GM10847 (cell line): ENCODE results near the gene SAPCD2.

ENCODE experiments used
- POLR2A ChIP-seq: IDR thresholded peaks from 2 replicates; pipeline ENCODE4 v1.6.1; 2011; ENCODE audit not compliant: insufficient read length; ENCODE audit errors: extremely low read depth

SAPCD2 gene

DNA sequence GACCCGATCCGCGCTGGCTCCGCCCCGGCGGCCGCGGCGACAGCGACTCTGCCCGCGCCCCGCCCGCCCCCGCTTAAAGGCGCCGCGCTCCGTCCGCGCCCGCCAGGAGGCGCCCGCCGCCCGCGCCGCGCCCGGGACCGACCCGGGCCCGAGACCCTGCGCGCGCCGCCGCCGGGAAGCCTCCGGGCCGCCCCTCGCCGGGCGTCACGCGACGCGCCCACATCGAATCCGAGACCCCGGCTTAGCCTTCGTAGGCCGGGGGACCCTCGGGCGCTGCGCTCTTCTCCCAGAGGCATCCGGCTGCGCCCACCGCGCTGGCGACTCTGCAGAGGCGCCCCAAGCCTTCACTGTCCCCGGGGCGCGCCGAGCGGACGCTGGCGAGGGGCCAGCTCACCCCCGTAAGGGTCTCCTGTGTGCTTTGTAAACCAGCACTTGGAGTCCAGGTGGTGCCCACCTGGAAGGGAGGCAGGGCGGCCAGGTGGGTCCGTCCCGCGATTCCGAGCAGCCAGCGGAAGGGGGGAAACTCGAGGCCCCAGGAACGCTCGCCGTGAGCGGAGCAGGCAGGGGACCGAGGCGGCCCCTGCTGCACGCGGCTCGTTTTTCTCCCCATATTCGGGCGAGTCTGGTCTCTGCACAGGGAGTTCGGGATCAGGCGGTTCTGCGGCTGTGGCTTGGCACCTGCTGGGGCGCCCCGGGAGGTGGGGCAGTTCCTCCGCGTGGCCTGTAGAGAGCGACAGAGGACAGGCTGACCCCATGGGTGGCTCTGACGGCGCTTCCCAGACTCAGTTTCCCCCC is 41.9 kb downstream of the SAPCD2 start:
- no peak for TF ChIP-seq POLR2A

DNA sequence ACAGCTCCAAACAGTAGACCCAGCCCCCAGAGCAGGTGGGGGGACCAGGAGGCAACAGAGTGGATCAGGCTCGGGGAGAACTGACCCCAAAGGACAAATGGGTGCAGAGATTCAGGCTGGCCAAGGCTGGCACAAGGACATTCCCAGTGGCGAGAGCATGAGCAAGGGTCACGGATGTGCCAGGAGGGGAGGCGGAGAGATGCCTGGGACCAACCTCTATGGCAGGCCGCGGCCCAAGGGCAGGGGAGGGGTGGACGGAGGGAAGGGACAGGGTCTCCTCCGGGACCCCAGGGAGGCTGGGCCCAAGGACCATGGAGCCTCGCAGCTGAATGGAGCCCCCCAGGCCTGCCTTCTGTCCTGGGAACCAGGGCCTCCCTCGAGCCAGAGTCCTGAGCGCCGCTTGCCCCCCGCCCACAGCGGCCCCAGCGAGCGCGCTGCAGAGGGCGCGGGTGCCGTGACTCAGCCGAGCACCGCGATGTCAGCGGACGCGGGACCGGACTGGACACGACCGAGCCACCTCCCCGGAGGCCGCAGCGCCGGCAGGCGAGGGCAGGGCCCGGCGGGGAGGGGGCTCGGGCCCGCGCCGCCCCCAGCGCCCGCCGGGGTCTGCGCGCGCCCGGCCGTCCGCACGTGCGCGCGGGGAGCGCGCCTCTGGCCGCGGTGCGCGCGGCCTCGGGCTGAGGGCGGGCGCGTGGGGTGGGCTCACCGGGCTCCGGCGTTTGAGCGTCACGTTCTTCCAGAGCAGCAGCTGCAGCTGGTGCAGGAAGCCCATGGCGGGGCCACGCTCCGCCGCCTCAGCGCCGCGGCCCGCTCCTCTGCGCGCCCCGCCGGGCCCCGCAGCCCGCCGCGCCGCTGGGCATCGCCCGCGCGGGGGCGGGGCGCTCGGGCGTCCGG is 42.7 kb downstream of the SAPCD2 start, which contains the start of gene ABCA2:
TSS of gene ABCA2 (minus strand) at position 869 of the 894 bp plus-strand sequence. CDS start at position 772, 97 bp downstream.
- no peak for TF ChIP-seq POLR2A

DNA sequence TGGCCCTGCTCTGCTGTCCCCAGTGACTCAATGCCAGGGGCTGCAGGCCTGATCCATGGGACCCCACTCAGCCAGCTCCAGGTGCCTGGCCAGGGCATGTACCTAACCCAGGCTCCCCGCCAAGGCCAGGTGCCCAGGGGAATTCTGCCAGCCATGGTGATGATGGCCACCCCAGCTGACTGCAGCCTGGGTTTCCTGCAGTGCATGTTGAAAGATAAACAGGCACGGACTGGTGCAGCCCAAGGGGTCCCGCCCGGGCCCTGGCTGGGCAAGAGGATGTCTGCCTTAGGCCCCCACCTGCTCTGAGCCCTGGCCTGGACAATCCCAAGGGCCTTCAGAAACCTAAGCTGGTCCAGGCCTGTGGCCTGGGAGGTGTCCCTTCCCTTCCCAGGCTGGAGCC is 43.5 kb downstream of the SAPCD2 start:
- TF ChIP-seq POLR2A = no peak

DNA sequence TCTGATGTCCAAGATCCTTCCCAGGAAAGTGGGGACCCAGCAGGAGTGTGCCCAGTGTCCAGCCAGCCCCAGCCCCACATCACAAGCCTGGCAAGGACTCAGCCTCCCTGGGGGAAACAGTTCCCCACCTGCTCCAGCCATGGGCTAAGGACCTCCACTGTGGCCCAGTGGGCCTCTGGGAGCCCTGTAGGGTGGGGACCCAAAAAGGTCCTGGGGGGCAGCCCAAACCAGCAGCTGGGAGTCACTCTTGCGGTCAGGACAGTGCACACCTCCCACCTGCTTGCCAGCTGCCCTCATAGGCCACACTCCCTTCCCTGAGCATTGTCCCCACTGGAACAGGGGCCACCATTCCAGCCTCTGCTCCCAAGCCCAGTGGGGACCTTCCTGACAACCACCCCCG is 44.0 kb downstream of the SAPCD2 start:
- no peak for TF ChIP-seq POLR2A

DNA sequence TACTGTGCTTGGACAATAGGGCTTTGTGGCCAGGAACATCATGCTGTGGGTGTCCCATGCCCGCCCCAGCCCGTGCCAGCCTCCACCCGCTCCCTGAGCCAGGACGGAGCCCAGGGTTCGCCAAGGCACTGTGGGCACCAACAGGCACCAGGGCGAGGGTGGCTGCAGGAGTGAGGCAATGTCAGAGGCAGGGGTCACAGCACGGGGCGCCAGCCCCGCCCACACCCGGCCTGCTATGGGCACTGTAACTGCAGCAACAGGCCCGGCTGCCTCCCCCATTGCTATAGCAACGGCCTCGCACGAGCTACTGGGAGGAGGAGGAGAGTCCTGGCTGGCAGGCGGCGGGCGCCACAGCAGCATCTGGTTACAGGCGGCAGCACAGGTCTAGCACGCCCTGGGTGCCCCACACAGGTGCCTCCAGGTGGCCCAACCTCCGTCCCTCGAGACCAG is 44.8 kb downstream of the SAPCD2 start:
- no peak for TF ChIP-seq POLR2A

DNA sequence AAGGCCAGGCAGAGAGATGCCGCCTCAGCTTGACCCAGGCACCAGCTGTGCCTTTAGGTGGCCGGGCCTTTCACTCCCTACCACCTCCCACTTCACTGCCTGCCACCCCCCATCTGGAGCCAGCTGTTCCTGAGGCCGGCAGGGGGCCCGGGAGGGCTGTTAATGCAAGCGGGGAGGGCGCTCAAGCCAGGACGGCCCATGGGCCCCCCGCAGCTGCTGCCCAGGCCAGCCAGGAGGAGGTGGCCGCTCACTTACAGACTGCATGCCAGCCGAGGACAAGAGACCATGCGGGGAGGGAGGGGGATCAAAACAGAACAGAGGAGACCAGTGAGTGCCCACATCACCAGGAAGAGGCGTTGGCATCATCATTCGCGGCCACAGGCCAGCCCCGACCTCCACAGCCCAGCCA is 46.8 kb downstream of the SAPCD2 start:
- no peak for TF ChIP-seq POLR2A

DNA sequence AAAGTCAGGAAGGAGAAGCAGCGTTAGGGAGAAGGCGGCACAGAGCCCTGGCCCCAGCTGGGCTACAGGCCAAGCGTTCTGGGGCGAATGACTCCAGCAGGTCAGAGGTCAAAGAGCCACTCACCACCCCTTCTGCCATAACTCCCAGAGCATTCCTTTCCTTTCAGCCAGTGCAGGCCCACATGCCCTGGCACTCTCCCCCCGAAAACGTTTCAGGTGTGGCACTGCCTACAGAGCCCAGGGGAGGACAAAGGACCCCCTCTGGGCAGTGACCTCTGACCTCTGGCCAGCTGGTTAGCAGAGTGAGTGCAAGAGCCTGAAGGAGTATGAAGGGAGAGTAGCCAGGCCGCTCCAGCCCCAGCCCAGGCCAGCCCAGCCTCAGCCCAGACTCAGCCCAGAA is 47.2 kb downstream of the SAPCD2 start:
- no peak for TF ChIP-seq POLR2A

DNA sequence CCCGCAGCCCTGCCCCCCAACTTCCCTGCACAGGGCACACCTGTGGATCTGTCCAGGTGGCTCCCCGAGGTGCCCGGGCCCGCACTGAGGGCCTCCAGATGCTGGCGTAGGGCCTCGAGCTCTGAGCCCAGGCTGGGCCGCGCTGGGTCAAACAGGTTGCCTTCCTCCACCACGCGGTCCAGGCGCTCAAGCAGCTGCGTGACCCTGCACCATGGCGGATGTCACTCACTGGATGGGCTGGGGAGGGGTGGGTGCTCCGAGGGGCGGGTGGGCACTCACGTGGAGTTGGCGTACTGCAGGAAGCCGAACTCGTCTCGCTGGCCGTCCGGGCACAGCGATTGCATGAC is 47.7 kb downstream of the SAPCD2 start:
- no peak for TF ChIP-seq POLR2A

DNA sequence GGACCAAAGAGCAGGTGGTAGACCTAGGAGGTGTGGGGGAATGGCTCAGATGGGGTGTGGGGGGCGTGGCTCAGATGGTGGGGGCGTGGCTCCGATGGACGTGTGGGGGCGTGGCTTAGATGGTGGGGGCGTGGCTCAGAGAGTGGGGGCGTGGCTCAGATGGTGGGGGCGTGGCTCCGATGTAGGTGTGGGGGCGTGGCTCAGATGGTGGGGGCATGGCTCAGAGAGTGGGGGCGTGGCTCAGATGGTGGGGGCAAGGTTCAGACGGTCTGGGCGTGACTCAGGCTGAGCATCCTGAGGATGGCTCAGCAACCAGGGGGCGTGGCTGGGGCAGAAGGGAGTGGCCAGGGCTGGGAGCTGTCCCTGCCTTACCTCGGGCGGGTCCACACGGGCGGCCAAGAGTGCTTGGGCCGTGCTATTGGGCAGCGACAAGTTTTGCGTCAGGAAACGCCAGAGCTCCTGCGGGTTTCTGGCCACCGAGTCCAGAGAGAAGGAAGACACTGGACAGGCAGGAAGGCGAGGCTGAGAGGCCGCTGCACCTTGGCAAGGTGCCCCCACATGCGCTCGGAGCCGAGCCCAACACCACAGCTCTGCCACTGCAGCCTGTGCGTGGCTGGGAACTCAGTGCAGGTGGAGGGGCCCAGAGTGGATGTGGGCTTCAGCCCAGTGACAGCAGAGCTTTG is 48.2 kb downstream of the SAPCD2 start:
- TF ChIP-seq POLR2A = no peak

DNA sequence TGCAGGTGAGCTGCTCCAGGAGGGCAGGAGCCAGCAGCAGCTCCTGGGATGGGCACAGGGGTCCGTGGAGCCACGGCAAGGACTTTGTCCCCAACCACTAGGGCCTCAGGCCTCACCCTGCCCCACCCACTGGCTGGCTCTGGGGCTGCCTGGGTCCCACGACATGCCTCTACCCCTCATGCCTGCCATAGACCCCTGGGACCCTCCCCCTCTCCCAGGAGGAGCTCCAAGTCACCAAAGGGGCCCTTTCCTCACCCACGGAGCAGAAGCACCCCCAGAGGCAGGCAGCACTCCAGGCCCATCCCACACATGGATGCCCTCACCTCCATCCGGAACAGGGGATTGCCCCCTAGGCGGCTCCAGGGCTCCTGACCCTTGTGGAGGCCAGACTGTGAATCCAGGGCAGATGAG is 48.8 kb downstream of the SAPCD2 start:
- no peak for TF ChIP-seq POLR2A

DNA sequence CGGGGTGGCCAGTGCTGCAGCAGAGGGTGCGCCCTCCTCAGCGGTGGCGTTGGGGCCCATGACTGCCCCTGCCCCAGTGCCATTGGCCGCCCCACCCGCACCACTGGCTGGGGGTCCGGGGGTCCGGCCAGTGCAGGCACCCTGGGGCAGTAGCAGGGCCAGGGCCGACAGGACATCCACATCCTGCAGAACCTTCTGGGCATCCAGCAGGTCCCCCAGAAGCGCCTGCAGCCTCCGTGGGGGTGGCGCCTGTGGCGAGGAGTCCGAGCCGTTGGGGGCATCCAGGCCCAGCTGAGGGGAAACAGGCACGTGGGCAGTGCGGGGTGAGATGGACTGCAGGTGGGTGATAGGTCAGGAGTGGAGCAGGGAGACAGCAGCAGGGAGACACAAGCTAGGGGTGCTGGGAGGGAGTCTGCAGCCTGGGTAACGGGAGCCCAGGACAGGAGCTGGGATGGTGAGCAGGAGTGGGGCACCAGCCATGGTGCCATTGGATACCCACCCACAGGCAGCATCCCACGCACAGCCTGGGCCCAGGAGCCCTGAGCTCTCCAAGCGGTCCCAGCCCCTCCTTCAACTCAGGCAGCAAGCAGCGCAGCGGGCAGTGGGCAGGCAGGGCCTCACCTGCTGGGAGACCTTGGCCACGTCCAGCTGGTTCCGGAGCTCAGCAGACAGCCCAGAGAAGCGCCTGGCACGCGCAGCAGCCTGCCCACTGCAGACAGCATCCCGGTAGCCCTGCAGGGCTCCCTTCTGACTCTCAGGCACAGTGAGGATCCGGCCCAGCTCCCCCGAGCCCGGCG is 49.4 kb downstream of the SAPCD2 start:
- TF ChIP-seq POLR2A = no peak

DNA sequence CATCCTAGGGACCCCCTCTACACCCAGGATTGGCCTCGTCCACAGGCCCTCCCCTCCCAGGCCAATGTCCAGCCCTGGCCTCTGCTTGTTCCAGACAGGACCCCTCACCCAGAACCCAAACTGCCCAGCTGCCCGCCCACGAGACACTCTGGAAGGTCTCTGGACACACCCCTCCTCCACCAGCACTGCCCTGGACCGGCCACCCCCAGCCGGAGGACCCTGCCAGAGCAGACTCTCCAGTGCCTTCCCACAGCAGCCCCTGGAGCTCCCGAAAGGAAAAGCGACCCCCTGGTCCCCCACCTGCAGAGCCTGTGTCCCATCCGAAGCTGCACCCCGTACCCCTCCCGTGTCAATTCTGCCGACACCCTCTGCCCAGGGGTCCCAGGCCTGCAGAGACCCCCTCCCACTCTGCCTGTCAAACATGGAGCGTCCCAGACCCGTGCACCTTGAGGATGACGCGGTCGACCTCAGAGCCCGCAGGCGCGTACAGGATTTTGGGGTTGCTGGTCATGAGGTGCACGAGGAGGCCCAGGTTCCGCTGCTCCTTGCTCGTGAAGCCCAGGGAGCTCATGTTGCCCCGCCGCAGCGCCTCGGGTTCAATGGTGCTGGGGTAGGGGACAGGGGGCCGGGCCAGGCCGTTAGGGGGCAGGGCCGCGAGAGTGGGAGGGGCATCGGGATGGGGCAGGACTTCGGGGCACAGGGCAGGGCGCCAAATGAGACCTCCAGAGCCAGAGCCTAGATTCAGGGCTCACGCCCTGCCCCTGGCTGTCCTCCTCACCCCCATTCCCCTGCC is 50.3 kb downstream of the SAPCD2 start:
- no peak for TF ChIP-seq POLR2A

DNA sequence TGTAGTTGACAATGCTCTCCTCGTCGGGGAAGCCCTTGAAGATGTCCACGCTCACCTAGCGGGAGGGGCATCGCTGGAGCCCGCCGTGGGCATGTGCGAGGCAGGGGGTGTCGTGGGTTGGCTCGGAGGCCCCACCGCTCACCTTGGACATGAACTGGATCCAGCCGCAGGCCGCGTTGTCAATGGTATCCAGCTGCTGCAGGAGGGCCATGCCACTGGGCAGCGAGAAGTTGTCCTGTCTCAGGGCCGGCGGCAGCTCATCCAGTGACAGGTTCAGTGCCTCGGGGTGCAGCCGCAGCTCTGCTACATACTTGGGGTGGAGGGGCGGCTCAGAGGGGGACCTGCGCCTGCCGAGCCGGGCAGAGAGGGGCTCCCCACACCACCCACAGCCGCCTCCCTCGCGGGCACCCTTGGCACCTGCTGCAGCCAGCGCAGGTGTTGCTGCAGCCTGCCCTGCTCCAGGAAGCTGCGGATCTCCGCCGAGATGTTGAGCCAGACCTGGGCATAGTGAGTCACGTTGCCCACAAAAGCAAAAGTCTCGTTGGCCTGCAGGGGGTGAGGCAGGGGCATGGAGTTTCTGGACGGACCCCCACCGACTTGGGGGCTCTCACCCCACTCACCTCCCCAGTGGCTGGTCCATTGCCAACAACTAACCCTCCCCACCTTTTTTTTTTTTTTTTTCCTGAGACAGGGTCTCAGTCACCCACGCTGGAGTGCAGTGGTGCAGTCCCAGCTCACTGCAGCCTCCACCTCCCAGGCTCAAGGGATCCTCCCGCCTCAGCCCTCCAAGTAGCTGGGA is 51.4 kb downstream of the SAPCD2 start:
- no peak for TF ChIP-seq POLR2A
